ENCODE results near the gene SORBS2.

DNA sequence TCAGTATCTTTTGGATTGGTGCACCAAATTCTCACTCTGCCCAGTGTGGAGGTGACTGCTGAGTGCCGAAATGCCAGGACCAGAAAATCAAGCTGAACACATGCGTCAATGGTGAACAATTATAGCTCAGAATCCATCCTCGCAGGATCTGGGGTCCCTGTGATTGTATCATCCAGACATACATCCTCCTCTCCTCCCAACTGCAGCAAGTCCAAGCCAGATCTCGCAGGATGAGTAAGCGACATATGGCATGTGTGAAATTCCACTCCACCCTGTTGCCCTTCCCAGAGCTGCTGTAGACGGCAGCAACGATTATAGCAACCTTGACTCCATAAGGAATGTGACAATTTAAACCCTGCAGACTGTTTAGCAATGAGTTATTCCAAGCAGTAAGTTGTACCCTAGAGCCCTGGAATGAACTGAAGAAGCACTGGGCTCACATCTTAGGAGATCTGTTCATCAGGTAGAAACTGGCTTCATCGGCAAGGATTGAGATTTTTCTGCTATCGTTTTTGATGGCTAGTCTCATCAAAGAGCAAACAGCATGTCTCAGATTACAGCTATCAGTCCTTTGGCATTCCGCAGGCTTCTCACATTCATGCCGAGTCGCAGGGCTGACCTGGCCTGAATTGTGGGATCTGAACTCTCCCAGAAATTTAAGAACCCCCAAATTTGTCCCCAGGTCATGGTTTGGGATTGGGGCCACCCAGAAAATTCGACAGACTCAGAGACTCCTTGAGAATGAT is 35.5 kb upstream of the SORBS2 start:
- TF ChIP-seq, protein P1, sequence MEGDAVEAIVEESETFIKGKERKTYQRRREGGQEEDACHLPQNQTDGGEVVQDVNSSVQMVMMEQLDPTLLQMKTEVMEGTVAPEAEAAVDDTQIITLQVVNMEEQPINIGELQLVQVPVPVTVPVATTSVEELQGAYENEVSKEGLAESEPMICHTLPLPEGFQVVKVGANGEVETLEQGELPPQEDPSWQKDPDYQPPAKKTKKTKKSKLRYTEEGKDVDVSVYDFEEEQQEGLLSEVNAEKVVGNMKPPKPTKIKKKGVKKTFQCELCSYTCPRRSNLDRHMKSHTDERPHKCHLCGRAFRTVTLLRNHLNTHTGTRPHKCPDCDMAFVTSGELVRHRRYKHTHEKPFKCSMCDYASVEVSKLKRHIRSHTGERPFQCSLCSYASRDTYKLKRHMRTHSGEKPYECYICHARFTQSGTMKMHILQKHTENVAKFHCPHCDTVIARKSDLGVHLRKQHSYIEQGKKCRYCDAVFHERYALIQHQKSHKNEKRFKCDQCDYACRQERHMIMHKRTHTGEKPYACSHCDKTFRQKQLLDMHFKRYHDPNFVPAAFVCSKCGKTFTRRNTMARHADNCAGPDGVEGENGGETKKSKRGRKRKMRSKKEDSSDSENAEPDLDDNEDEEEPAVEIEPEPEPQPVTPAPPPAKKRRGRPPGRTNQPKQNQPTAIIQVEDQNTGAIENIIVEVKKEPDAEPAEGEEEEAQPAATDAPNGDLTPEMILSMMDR (conservative IDR thresholded peaks at IDR 0.05; ENCODE audit: low read length): no peak
- TF ChIP-seq EZH2phosphoT487 (IDR thresholded peaks at IDR 0.05; ENCODE audit: borderline replicate concordance): no peak

Data from Loucy (cell line).